Right atrium auricular region (tissue), 2 donors: Measurements from ENCODE around the gene OR2A5. TPM values are rescaled to one million over a fixed set of nuclear protein-coding genes. Genes with fewer than 3 reads are reported as not detected.

Experiments
- DNase-seq: peaks from one replicate; pipeline ENCODE4 v3.0.0-alpha.2; 2019; ENCODE audit warnings: low spot score
- H3K27ac ChIP-seq, 2 donors: fragments of 200-600 bp; sonication (generic); 1 replicate in 1 of 2; 2 replicates in 1 of 2; pipeline ENCODE4 v1.5.1; 2016 to 2019
- H3K27me3 ChIP-seq, 2 donors: fragments of 200-600 bp; sonication (generic); one replicate each; pipeline versions ENCODE4 v1.5.1 to v1.6.0; 2017 to 2019
- H3K36me3 ChIP-seq: fragments of 200-600 bp; sonication (generic); one replicate; pipeline ENCODE4 v1.5.1; 2016
- H3K4me1 ChIP-seq, 2 donors: fragments of 200-600 bp; sonication (generic); one replicate each; pipeline versions ENCODE4 v1.5.1 to v1.6.0; 2017 to 2019
- H3K4me3 ChIP-seq, 2 donors: fragments of 200-600 bp; sonication (generic); 1 replicate in 1 of 2; 2 replicates in 1 of 2; pipeline ENCODE4 v1.5.1; 2017 to 2019; ENCODE audit warnings: mild to moderate bottlenecking in 1 of 2, moderate library complexity in 1 of 2
- H3K9me3 ChIP-seq, 2 donors: fragments of 200-600 bp; sonication (generic); one replicate each; pipeline ENCODE4 v1.5.1; 2019
- total RNA-seq, 2 donors: library from RNA; depleted of rRNA; stranded (reverse); fragments of >200 nt; gene quantifications; one replicate each; pipeline ENCODE4 v1.1.0, GENCODE V29; 2016
- TF ChIP-seq, protein P1 (sequence below), 2 donors: fragments of 200-600 bp; sonication (generic); IDR thresholded peaks; one replicate each; pipeline ENCODE4 v1.5.1; 2019; ENCODE audit warnings: antibody characterized with exemption in 2 of 2

OR2A5 gene
- total RNA-seq, 2 donors from 2014 or later: not detected

DNA sequence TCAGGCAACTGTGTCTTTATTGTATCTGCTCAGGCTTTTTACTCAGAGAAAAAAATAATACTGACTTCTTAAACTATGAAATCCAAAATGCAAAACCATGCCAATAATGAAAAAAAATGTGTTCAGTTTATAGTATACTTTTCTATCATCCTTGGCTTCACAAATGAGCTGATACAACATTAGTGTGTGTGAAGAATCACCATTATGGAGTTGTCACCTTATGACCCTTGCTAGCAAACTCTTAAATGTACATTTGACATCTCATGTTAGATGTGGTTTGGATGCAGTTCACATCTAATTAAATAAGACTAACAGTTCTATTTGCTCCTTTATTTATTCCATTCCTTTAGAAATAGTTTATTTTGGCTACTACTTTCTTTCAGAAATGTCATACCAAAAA is 56.5 kb downstream of the OR2A5 start:
- Histone ChIP-seq H3K4me3 (no peak overlapping the region), H3K27me3 (no peaks in the 10 kb centered on the region), H3K9me3 (no peaks in the 10 kb centered on the region), H3K4me1 (no peaks in the 10 kb centered on the region), H3K27ac (no peak overlapping the region), H3K36me3 (no peaks in the 10 kb centered on the region)
- no peak for DNase-seq
- TF ChIP-seq, protein P1, sequence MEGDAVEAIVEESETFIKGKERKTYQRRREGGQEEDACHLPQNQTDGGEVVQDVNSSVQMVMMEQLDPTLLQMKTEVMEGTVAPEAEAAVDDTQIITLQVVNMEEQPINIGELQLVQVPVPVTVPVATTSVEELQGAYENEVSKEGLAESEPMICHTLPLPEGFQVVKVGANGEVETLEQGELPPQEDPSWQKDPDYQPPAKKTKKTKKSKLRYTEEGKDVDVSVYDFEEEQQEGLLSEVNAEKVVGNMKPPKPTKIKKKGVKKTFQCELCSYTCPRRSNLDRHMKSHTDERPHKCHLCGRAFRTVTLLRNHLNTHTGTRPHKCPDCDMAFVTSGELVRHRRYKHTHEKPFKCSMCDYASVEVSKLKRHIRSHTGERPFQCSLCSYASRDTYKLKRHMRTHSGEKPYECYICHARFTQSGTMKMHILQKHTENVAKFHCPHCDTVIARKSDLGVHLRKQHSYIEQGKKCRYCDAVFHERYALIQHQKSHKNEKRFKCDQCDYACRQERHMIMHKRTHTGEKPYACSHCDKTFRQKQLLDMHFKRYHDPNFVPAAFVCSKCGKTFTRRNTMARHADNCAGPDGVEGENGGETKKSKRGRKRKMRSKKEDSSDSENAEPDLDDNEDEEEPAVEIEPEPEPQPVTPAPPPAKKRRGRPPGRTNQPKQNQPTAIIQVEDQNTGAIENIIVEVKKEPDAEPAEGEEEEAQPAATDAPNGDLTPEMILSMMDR (IDR thresholded peaks at IDR 0.05): no peak

Other genes starting within 250 kb of the OR2A5 start
- 10 to 100 TPM; 27.9 to 32.1 TPM for gene TCAF1, start 146.8 kb upstream of the OR2A5 start, total RNA-seq
- gene OR2F2, start 113.7 kb upstream of the OR2A5 start, total RNA-seq: not detected
- not detected for gene OR2F1, start 94.1 kb upstream of the OR2A5 start, total RNA-seq
- gene OR6B1, start 48.6 kb upstream of the OR2A5 start, total RNA-seq: not detected
- gene OR2A25, start 20.9 kb downstream of the OR2A5 start, total RNA-seq: not detected
- not detected for gene OR2A12, start 37.3 kb downstream of the OR2A5 start, total RNA-seq
- not detected for gene OR2A2, start 60.6 kb downstream of the OR2A5 start, total RNA-seq
- gene OR2A14, start 74.2 kb downstream of the OR2A5 start, total RNA-seq: not detected
- gene CTAGE4, start 134.5 kb downstream of the OR2A5 start, total RNA-seq: under 1 TPM; 0.59 to 0.90 TPM
- 1 to 10 TPM; 1.7 TPM for gene ARHGEF35, start 146.9 kb downstream of the OR2A5 start, total RNA-seq
- gene OR2A42, start 190.7 kb downstream of the OR2A5 start, total RNA-seq: under 1 TPM; 0.11 to 0.39 TPM
- gene OR2A7, start 215.8 kb downstream of the OR2A5 start, total RNA-seq: 1 to 10 TPM in 1 of 2 donors, under 1 TPM in 1; 0.94 to 2.7 TPM
- gene CTAGE8, start 220.3 kb downstream of the OR2A5 start, total RNA-seq: 1 to 10 TPM in 1 of 2 donors, not detected in 1; 1.2 TPM